ENCODE measurements around the gene WDR19.

WDR19 gene

GRCh38 chr4:39278476-39278875 is 96.1 kb downstream of the WDR19 start:
- DNase-seq (ENCODE audit: extremely low read depth, low read depth), result no peak
- TF ChIP-seq CTCF (IDR thresholded peaks at IDR 0.05; ENCODE audit: low read depth, low read length), result no peak

- no peak for TF ChIP-seq CTCF (IDR thresholded peaks at IDR 0.05; ENCODE audit: low read depth, low read length)
Observed at GRCh38 chr4:39279416-39279815, 97.1 kb downstream of the WDR19 start.

GRCh38 chr4:39280770-39281169 is 98.4 kb downstream of the WDR19 start:
- DNase-seq (ENCODE audit: extremely low read depth, low read depth), result no peak
- no peak for TF ChIP-seq CTCF (IDR thresholded peaks at IDR 0.05; ENCODE audit: low read depth, low read length)

More at GRCh38 chr4:39279416-39279815, 97.1 kb downstream of the WDR19 start:
- DNase-seq (ENCODE audit: extremely low read depth, low read depth), result no peak

- TF ChIP-seq CTCF (IDR thresholded peaks at IDR 0.05; ENCODE audit: low read depth, low read length), result no peak; the same call in 1 of the 2 replicates
- DNase-seq (ENCODE audit: extremely low read depth, low read depth), result no peak
Observed at GRCh38 chr4:39285111-39285795, 102.9 kb downstream of the WDR19 start.

- no peak for DNase-seq (ENCODE audit: extremely low read depth, low read depth)
- TF ChIP-seq CTCF (IDR thresholded peaks at IDR 0.05; ENCODE audit: low read depth, low read length), result no peak
Observed at GRCh38 chr4:39285853-39286252, 103.5 kb downstream of the WDR19 start.

GRCh38 chr4:39286263-39286662 is 103.9 kb downstream of the WDR19 start:
- TF ChIP-seq CTCF (IDR thresholded peaks at IDR 0.05; ENCODE audit: low read depth, low read length), result no peak
- DNase-seq (ENCODE audit: extremely low read depth, low read depth), result no peak

- DNase-seq (ENCODE audit: extremely low read depth, low read depth), result no peak
- TF ChIP-seq CTCF (IDR thresholded peaks at IDR 0.05; ENCODE audit: low read depth, low read length), result no peak
Observed at GRCh38 chr4:39287223-39287622, 104.9 kb downstream of the WDR19 start.

Data from AG09319 (cell line).